NCI-H1092 (cell line): ENCODE data around the gene KRT38.
"Not testable (repeated sequence)": the region's sequence is repeated elsewhere in the genome, so short reads cannot be mapped to it uniquely, and the experiment has no call there.

Experiments
- DNase-seq: peaks from one replicate; lab custom pipeline; 2025; lab: John Stamatoyannopoulos, UW

Gene KRT38

GRCh38 chr17:41462705-41463104, 21.9 kb upstream of the KRT38 start:
- DNase-seq = no peak

GRCh38 chr17:41457676-41458075, 16.9 kb upstream of the KRT38 start:
- no peak for DNase-seq

GRCh38 chr17:41456204-41456603, 15.4 kb upstream of the KRT38 start:
- no peak for DNase-seq

GRCh38 chr17:41455236-41455635, 14.5 kb upstream of the KRT38 start:
- no peak for DNase-seq

GRCh38 chr17:41453066-41453465, 12.3 kb upstream of the KRT38 start:
- no peak for DNase-seq

GRCh38 chr17:41452281-41452680, 11.5 kb upstream of the KRT38 start:
- no peak for DNase-seq

GRCh38 chr17:41451154-41451728, 10.5 kb upstream of the KRT38 start:
- DNase-seq = no peak

- DNase-seq = no peak
Measured at GRCh38 chr17:41449008-41449407, 8.2 kb upstream of the KRT38 start.

- no peak for DNase-seq
Measured at GRCh38 chr17:41448506-41448905, 7.7 kb upstream of the KRT38 start.

- DNase-seq = no peak
Measured at GRCh38 chr17:41446806-41447205, 6.0 kb upstream of the KRT38 start.

- no peak for DNase-seq
Measured at GRCh38 chr17:41444640-41445039, 3.9 kb upstream of the KRT38 start.

GRCh38 chr17:41444186-41444585, 3.4 kb upstream of the KRT38 start:
- no peak for DNase-seq

- no peak for DNase-seq
Measured at GRCh38 chr17:41442739-41443138, 2.0 kb upstream of the KRT38 start.

- no peak for DNase-seq
Measured at GRCh38 chr17:41439375-41439774, 1.4 kb downstream of the KRT38 start.

- no peak for DNase-seq
Measured at GRCh38 chr17:41437769-41438168, 3.0 kb downstream of the KRT38 start.

GRCh38 chr17:41437254-41437653, 3.5 kb downstream of the KRT38 start:
- no peak for DNase-seq

- DNase-seq = no peak
Measured at GRCh38 chr17:41434415-41434814, 6.4 kb downstream of the KRT38 start.

GRCh38 chr17:41434005-41434404, 6.8 kb downstream of the KRT38 start:
- DNase-seq = peak; percentile 38

GRCh38 chr17:41433586-41433985, 7.2 kb downstream of the KRT38 start:
- DNase-seq = no peak

GRCh38 chr17:41430376-41430775, 10.4 kb downstream of the KRT38 start:
- not testable (repeated sequence) for DNase-seq

GRCh38 chr17:41429667-41430066, 11.1 kb downstream of the KRT38 start:
- DNase-seq = no peak

- no peak for DNase-seq
Measured at GRCh38 chr17:41428591-41429291, 12.0 kb downstream of the KRT38 start.

GRCh38 chr17:41424111-41424635, 16.6 kb downstream of the KRT38 start, which contains the start of gene KRT37:
Gene KRT37, minus strand, starts transcription at chr17:41424585. Its CDS starts 62 bp downstream, at chr17:41424523.
- DNase-seq = no peak

GRCh38 chr17:41422586-41422985, 18.2 kb downstream of the KRT38 start:
- DNase-seq = not testable (repeated sequence)
